GM04503 (cell line): ENCODE data around the gene TDP2.
"Not testable (repeated sequence)": the region's sequence is repeated elsewhere in the genome, so short reads cannot be mapped to it uniquely, and the experiment has no call there.

Experiments
- DNase-seq: peaks from one replicate; pipeline ENCODE4 v3.0.0-alpha.2; 2012; ENCODE audit warnings: low read depth

The TDP2 gene

DNA sequence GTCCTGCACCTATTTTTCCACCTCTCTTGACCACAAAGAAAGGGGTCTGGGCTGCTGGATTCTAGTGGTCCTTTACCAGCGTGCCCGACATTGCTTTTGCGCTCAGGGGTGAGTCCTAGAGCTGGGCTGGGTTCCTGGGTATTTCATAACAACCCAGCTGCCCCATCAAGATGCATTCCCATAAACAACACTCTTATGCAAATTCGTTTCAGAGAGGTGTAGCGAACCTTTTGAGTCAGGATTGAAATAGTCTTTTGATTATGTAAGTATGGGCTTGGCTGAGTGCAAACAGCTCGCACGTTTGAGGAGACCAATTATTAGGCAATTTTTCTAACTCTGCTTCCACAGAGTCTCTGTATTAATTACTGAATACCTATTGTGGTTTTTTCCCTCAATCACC, 13.9 kb upstream of the TDP2 start:
- DNase-seq: no peak

DNA sequence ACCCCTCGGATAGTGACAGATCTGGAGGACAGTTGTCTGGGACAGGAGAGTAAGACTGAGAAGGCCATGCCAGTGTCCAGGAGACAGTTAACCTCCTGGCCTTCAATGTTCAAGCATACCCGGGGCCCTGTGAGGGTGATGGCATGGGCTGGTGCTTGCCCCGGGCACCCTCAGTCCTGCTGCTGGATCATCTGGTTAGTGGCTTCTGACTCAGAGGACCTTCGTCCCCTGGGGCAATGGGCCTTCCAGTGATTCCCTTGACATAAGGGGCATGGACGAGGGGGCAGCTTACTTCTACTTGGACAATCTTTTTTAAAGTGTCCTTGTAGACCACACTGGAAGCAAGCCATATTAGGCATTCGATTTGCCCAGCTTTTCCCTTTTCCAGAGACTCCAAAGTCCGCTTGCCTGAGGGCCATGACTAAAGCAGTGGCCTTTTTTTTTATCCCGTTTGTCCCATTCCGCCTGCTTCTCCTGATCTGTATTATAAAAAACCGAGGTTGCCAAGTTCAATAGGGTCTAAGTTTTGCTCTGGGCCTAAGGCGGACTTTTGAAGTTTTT, 12.2 kb upstream of the TDP2 start:
- not testable (repeated sequence) for DNase-seq

- DNase-seq: no peak
Measured at GRCh38 chr6:24673625-24674024, 6.9 kb upstream of the TDP2 start.

DNA sequence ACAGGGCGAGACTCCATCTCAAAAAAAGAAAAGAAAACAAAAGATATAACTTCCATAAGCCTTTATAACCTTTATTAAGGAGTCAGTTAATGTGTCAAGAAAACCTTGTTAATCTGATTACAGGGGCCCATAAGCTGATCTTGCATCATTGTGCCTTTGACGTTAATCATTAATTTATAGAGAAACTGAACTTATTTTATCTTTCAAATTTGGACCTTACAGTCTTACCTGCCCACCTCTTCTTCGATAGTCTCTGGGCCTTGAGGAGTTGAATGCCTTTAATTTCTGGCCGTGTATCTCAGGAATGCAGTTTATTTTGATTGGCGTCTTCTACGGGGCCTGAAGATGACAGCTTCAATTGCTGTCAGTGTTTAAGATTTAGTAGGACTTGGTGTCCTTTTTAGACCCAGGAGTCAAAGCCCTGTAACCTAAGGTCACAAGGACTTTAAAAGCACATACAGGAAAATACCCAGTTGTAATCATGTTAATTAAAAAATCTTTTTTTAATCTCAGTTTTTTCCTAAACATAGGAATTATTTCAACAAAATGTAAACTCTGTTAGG, 6.0 kb upstream of the TDP2 start:
- DNase-seq: no peak

DNA sequence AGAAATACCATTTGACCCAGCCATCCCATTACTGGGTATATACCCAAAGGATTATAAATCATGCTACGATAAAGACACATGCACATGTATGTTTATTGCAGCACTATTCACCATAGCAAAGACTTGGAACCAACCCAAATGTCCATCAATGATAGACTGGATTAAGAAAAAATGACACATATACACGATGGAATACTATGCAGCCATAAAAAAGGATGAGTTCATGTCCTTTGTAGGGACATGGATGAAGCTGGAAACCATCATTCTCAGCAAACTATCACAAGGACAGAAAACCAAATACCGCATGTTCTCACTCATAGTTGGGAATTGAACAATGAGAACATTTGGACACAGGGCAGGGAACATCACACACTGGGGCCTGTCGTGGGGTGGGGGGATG, 4.4 kb upstream of the TDP2 start:
- DNase-seq: not testable (repeated sequence)

DNA sequence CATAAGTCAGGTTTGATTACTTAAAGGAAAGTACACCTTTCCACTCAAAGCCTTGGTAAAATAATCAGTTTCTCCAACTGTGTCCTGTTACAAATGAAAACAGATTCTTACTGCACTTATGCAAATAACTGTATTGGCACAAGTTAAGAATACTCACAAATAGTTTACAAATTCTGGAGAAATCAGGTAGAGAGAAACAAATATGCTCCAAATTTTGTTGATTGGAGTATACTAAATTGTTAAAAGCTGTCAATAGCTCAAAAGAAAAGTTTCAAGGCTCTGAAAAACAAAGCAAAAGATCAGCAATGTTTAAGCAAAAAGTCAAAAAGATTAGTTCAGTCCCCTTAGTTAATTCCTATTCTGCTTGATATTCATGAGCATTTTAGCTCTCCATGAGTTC, 3.8 kb upstream of the TDP2 start:
- not testable (repeated sequence) for DNase-seq

DNA sequence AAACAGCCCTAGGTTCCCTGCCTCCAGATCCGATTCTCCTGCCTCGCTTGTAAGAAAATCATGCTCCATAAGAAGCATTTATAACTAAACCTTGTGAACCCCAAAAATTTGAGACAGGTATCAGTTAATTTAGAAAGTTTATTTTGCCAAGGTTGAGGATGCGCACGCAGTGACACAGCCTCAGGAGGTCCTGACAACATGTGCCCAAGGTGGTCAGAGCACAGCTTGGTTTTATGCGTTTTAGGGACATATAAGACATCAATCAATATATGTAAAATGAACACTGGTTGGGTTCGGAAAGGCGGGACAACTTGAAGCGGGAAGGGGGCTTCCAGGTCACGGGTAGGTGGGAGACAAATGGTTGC, 2.3 kb upstream of the TDP2 start:
- DNase-seq: no peak

GRCh38 chr6:24668066-24668996, 1.6 kb upstream of the TDP2 start:
- DNase-seq: not testable (repeated sequence)

DNA sequence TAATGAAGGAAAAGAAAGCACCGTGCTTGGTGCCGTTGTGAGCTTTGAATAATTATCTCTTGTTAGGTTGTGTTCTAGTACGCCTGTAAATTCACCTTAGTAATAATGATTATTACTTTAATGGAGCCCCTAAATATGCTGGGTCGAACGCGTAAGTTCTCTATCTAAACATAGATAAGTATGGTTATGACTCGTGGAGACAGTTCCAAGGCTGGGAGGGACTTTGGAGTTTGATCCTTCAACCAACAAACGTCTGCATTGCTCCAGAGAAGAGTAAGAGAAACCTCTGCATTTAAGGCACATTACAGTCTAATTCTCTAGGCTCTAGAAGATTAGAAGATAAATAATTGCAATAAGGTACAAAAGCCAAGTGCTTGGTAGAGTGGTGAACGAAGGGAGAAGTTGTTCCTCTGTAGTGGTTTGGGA, 692 bp upstream of the TDP2 start:
- no peak for DNase-seq

GRCh38 chr6:24666097-24666640, 530 bp downstream of the TDP2 start:
- peak; percentile 10 for DNase-seq

DNA sequence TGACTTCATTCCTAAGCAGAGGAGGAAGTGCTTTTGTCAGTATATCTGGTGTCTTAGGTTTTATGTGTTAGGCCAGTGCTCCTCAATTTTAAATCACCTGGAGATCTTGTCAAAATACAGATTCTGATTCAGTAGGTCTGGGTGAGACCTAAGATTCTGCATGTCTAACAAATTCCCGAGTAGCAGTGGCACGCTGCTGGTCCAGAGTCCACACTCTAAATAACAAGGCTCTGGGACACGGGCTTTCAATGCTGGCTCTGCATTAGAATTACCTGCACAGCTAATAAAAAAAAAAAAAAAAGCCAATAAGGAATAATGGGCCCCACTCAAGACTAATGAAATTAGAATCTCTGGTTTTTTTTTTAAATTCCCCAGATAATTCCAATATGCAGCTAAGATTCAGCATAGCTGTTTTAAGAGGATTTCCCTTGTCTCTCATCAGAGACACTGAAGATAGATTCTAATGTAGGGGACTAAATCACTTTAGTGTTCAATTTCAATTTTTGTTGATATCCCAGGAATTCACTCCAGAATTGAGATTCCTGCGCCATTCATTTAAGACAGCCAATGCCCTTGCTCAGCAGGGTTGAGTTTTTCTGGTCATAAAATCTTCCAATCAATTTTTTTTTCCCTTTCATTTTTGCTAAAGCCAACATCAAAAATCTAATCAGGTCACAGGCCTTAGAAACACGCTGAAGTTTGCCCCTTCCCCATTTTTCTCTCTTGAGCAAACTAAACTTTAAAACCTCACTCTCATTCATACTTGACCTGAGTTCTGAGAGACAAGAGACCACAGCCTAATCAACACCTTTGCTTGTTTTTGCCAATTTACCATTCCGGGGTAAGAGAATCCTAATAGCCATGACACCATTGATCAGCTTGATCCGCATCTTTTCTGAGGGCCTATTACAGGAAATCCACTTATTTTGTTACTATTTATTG, 2.4 kb downstream of the TDP2 start:
- DNase-seq: no peak

GRCh38 chr6:24663189-24663588, 3.5 kb downstream of the TDP2 start:
- no peak for DNase-seq

DNA sequence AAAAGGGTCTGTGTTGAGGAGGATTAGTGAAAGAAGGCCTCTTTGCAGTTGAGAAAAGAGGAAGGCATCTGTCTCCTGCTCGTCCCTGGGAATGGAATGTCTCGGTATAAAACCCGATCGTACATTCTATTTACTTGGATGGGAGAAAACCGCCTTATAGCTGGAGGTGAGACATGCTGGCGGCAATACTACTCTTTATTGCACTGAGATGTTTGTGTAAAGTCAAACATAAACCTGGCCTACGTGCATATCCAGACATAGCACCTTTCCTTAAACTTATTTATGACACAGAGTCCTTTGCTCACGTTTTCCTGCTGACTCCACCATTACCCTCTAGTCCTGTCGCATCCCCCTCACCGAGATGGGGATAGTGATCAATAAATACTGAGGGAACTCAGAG, 4.5 kb downstream of the TDP2 start:
- DNase-seq: no peak

- DNase-seq: not testable (repeated sequence)
Measured at GRCh38 chr6:24661759-24662158, 4.9 kb downstream of the TDP2 start.

- no peak for DNase-seq
Measured at GRCh38 chr6:24660105-24660504, 6.6 kb downstream of the TDP2 start.

- no peak for DNase-seq
Measured at GRCh38 chr6:24659561-24659960, 7.1 kb downstream of the TDP2 start.

GRCh38 chr6:24658573-24659560, 7.8 kb downstream of the TDP2 start:
- DNase-seq: peak; percentile 40

GRCh38 chr6:24655215-24655614, 11.5 kb downstream of the TDP2 start:
- DNase-seq: no peak

GRCh38 chr6:24650365-24650764, 16.3 kb downstream of the TDP2 start:
- no peak for DNase-seq

- no peak for DNase-seq
Measured at GRCh38 chr6:24649691-24650090, 17.0 kb downstream of the TDP2 start.

- no peak for DNase-seq
Measured at GRCh38 chr6:24648276-24648675, 18.4 kb downstream of the TDP2 start.
